Erythroblast (primary cell): ENCODE data around the gene NKX2-3.

Source experiments
- GATA1 ChIP-seq: IDR thresholded peaks from 2 replicates; pipeline ENCODE4 v1.6.1; 2011; ENCODE audit warnings: low read depth, mild to moderate bottlenecking, control low read depth, low read length, moderate library complexity
- POLR2A ChIP-seq: IDR thresholded peaks from 2 replicates; pipeline ENCODE4 v1.6.1; 2011; ENCODE audit warnings: mild to moderate bottlenecking, low read length

DNA sequence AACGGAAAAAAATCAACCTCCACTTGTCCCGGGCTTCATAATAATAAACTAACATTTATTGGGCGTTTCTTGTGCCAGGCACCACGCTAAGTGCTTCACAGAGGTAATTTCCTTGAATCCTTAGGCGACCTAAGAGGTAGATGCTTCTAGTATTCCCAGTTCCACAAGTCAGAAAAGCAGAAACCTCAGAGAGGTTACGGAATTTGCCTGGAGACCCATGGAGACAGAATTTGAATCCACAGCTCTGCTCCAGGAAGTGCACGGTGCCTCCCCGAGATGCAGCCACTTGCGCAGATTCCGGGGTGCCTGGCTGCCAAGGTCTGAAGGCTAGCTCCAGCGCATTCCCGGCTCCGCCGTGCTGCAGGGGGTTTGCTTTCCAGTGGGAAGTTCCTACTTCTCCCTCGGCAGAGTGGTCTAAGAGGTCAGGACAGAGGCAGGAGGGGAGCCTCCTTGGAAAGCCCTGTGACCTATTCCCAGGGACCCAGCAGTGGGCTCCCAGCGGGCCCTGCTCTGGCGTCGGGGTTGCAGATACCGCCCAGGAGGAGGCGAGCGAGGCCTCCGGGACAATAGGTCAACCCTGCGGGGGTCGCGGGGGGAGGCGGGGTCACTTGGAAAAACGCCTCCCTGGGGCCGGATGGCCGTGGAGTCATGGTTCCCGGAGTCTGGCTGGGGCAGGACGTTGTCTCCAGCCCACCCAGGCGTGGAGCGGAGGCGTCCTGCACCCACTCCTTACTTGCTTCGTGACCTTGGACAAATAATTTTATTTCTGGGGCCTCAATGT, 10.1 kb upstream of the NKX2-3 start:
- no peak for TF ChIP-seq POLR2A
- TF ChIP-seq GATA1, result no peak
